ENCODE data around the gene OSBP2. TPM values are rescaled to one million over a fixed set of nuclear protein-coding genes. Genes with fewer than 3 reads are reported as not detected.

The OSBP2 gene
- polyA plus RNA-seq, 2 of the 4 experiments (the other 2 are of a cell fraction) = 2.7 to 6.0 TPM

DNA sequence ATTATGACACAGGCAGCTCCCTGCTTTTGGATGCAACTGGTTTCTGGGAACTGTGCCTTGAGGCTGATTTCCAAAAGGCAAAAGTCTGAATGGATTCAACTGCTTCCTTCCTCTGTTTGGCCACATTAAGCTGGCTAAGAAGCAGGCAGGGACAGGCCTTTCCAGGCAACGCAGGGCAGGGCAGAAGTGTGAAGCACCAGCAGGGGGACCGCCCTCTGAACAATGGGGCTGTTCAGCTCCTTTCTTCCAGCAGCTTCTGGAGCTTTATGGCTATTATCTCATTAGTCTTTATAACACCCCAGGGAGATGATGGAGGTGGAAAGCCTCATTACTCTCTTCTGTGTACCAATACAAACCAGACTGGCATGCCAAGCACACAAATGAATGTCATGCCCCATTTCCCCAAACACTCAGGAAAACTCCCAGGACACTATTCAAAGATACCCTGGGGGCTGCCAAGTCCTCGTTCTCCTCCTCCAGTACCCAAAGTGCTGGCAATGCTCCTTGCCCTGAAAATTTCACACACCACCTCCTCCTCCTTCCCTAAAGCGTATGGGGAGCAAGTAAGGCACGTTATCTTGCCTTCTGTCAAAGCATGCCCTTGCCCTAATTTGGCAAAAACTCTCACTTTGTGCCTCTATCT is 252.6 kb downstream of the OSBP2 start (continued):
- TF ChIP-seq, protein P1, sequence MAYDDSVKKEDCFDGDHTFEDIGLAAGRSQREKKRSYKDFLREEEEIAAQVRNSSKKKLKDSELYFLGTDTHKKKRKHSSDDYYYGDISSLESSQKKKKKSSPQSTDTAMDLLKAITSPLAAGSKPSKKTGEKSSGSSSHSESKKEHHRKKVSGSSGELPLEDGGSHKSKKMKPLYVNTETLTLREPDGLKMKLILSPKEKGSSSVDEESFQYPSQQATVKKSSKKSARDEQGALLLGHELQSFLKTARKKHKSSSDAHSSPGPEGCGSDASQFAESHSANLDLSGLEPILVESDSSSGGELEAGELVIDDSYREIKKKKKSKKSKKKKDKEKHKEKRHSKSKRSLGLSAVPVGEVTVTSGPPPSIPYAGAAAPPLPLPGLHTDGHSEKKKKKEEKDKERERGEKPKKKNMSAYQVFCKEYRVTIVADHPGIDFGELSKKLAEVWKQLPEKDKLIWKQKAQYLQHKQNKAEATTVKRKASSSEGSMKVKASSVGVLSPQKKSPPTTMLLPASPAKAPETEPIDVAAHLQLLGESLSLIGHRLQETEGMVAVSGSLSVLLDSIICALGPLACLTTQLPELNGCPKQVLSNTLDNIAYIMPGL (CRISPR knock-in tag; IDR thresholded peaks at IDR 0.05; ENCODE audit: borderline replicate concordance) = no peak
- TF ChIP-seq, protein P2, sequence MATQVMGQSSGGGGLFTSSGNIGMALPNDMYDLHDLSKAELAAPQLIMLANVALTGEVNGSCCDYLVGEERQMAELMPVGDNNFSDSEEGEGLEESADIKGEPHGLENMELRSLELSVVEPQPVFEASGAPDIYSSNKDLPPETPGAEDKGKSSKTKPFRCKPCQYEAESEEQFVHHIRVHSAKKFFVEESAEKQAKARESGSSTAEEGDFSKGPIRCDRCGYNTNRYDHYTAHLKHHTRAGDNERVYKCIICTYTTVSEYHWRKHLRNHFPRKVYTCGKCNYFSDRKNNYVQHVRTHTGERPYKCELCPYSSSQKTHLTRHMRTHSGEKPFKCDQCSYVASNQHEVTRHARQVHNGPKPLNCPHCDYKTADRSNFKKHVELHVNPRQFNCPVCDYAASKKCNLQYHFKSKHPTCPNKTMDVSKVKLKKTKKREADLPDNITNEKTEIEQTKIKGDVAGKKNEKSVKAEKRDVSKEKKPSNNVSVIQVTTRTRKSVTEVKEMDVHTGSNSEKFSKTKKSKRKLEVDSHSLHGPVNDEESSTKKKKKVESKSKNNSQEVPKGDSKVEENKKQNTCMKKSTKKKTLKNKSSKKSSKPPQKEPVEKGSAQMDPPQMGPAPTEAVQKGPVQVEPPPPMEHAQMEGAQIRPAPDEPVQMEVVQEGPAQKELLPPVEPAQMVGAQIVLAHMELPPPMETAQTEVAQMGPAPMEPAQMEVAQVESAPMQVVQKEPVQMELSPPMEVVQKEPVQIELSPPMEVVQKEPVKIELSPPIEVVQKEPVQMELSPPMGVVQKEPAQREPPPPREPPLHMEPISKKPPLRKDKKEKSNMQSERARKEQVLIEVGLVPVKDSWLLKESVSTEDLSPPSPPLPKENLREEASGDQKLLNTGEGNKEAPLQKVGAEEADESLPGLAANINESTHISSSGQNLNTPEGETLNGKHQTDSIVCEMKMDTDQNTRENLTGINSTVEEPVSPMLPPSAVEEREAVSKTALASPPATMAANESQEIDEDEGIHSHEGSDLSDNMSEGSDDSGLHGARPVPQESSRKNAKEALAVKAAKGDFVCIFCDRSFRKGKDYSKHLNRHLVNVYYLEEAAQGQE (IDR thresholded peaks at IDR 0.05) = no peak

DNA sequence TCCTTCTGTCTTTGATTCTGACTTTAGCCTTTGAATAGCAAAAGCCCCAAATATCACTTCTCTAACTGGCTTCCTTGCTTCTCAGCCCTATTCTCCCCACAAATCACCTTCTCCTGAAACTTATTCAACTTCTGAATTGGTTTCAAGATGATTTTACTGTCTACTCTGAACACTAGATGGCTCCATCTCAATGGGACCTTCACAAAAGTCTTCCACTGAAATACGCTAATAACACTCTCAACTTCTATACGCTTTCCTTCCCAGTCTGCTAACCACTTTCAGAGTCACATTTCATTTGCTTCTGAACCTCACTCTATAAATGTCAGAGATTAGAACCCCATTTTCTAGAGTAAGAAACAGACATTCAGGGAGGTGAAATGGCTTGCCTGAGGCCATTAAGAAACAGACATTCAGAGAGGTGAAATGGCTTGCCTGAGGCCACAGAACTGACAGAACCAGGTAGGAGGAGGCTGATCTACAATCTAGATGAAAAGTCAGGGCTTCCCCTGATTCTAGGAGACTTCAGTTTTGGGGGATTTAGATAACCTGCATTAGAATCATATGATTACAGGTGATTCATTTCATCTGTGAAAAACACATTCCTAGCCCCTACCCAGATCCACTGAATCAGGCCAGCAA is 253.3 kb downstream of the OSBP2 start:
- TF ChIP-seq, protein P3, sequence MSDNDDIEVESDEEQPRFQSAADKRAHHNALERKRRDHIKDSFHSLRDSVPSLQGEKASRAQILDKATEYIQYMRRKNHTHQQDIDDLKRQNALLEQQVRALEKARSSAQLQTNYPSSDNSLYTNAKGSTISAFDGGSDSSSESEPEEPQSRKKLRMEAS (IDR thresholded peaks at IDR 0.05) = no peak
- TF ChIP-seq, protein P1 (CRISPR knock-in tag; IDR thresholded peaks at IDR 0.05; ENCODE audit: borderline replicate concordance) = no peak
- TF ChIP-seq POLR2AphosphoS2 (conservative IDR thresholded peaks at IDR 0.05; ENCODE audit: low read length) = no peak
- TF ChIP-seq ZSCAN20 (CRISPR knock-in tag; IDR thresholded peaks at IDR 0.05) = no peak
- TF ChIP-seq, protein P4, sequence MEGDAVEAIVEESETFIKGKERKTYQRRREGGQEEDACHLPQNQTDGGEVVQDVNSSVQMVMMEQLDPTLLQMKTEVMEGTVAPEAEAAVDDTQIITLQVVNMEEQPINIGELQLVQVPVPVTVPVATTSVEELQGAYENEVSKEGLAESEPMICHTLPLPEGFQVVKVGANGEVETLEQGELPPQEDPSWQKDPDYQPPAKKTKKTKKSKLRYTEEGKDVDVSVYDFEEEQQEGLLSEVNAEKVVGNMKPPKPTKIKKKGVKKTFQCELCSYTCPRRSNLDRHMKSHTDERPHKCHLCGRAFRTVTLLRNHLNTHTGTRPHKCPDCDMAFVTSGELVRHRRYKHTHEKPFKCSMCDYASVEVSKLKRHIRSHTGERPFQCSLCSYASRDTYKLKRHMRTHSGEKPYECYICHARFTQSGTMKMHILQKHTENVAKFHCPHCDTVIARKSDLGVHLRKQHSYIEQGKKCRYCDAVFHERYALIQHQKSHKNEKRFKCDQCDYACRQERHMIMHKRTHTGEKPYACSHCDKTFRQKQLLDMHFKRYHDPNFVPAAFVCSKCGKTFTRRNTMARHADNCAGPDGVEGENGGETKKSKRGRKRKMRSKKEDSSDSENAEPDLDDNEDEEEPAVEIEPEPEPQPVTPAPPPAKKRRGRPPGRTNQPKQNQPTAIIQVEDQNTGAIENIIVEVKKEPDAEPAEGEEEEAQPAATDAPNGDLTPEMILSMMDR (IDR thresholded peaks at IDR 0.05) = peak; percentile 59
- no peak for TF ChIP-seq NR3C1 (IDR thresholded peaks at IDR 0.05)
- TF ChIP-seq GATA3 (IDR thresholded peaks at IDR 0.05; ENCODE audit: borderline replicate concordance) = no peak
- TF ChIP-seq SMC3 (IDR thresholded peaks at IDR 0.05) = peak; percentile 66
- no peak for TF ChIP-seq ZNF302 (CRISPR knock-in tag; IDR thresholded peaks at IDR 0.05)
- TF ChIP-seq, protein P5, sequence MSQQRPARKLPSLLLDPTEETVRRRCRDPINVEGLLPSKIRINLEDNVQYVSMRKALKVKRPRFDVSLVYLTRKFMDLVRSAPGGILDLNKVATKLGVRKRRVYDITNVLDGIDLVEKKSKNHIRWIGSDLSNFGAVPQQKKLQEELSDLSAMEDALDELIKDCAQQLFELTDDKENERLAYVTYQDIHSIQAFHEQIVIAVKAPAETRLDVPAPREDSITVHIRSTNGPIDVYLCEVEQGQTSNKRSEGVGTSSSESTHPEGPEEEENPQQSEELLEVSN (IDR thresholded peaks at IDR 0.05; ENCODE audit: borderline replicate concordance, low read depth) = no peak
- TF ChIP-seq RAD21 (conservative IDR thresholded peaks at IDR 0.05 in 1 of 2, IDR thresholded peaks at IDR 0.05 in 1 of 2) = peak; percentile 57 to 67; a peak in 4 of 5 replicates
- TF ChIP-seq HOXB5 (CRISPR knock-in tag; IDR thresholded peaks at IDR 0.05) = no peak
- no peak for TF ChIP-seq CBX2 (IDR thresholded peaks at IDR 0.05; ENCODE audit: borderline replicate concordance, low read depth)
- no peak for TF ChIP-seq EHMT2 (IDR thresholded peaks at IDR 0.05; ENCODE audit: low read depth)
- POLR2A ChIA-PET = no interaction called here
- CTCF ChIA-PET = interaction anchor here (0.9 to 3.5 kb wide), 7 partner anchors 20 to 200 kb away, joined by 3 to 16 read pairs (median 4); partner anchors contain the start of genes MORC2 and TUG1
- ATAC-seq = peak; percentile 50 to 53; a peak in 2 of 6 replicates
- H3K4me3 ChIP-seq = no peak overlapping the region
- WGBS (ENCODE audit: missing lambda C conversion rate) = 82% methylated on average over 2 of the region's 2 CpGs
- no peaks in the 10 kb centered on the region for H3K4me1 ChIP-seq
- no peaks in the 10 kb centered on the region for H3K9me3 ChIP-seq
- peak in 1 of 2 experiments; percentile 46 for DNase-seq (ENCODE audit: low read depth in 1 of 2, low spot score in 1 of 2)
- FAIRE-seq = no peak
- H3K4me2 ChIP-seq = no peak overlapping the region
- no peak overlapping the region for H3K27ac ChIP-seq

All from A549 (cell line).